CD4-positive, alpha-beta T cell treated with Interleukin-17A for 4 hours (primary cell): ENCODE measurements around the gene SIRT7.

ENCODE experiments used
- DNase-seq: peaks from one replicate; pipeline ENCODE4 v3.0.0-alpha.2; 2020; ENCODE audit warnings: mixed read lengths

SIRT7 gene

GRCh38 chr17:81917565-81918332 lies at the start of gene SIRT7:
Gene SIRT7, minus strand, starts transcription at chr17:81918176. Its CDS starts 45 bp downstream, at chr17:81918131.
- DNase-seq: peak; percentile 95

GRCh38 chr17:81967244-81967532 lies 49.2 kb upstream of the SIRT7 start:
- no peak for DNase-seq

- DNase-seq: peak; percentile 13
These were observed 48.6 kb upstream of the SIRT7 start for GRCh38 chr17:81966343-81967243.

GRCh38 chr17:81964081-81964849 lies 46.3 kb upstream of the SIRT7 start:
- no peak for DNase-seq

GRCh38 chr17:81962499-81963441 lies 44.8 kb upstream of the SIRT7 start:
- DNase-seq: no peak

- no peak for DNase-seq
These were observed 43.8 kb upstream of the SIRT7 start for GRCh38 chr17:81961521-81962498.

GRCh38 chr17:81961087-81961511 lies 43.1 kb upstream of the SIRT7 start, which contains the start of gene NOTUM:
Gene NOTUM, minus strand, starts transcription at chr17:81961187. Its CDS starts 278 bp downstream, at chr17:81960909.
- DNase-seq: peak; percentile 35

GRCh38 chr17:81960130-81960958 lies 42.4 kb upstream of the SIRT7 start:
- DNase-seq: peak; percentile 27

- peak; percentile 90 for DNase-seq
These were observed 41.6 kb upstream of the SIRT7 start for GRCh38 chr17:81959362-81960129.

GRCh38 chr17:81958633-81959342 lies 40.8 kb upstream of the SIRT7 start:
- DNase-seq: no peak

- DNase-seq: no peak
These were observed 39.9 kb upstream of the SIRT7 start for GRCh38 chr17:81957691-81958432.

GRCh38 chr17:81956607-81957589 lies 38.9 kb upstream of the SIRT7 start:
- no peak for DNase-seq

- no peak for DNase-seq
These were observed 38.0 kb upstream of the SIRT7 start for GRCh38 chr17:81955756-81956544.

- DNase-seq: no peak
These were observed 37.2 kb upstream of the SIRT7 start for GRCh38 chr17:81955058-81955681.
